Measurements from ENCODE around the gene GPATCH3.

DNA sequence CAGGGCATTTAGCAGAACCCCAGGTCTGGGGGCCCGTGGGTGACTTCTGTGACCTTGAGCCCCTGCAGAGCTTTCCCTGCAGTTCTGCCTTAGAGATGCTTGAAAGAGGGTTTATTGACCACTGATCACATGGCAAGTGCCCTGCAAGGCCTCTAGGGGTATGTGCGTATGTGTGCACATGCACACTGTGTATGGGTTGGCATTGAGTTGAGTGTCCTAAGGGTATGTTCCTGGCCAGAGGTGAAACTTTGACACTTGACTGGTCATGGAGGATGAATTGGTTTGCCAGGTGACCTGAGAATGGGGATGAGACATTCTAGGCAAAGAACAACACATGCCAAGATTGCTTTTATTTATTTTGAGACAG, 38.4 kb upstream of the GPATCH3 start:
- TF ChIP-seq, protein P1, sequence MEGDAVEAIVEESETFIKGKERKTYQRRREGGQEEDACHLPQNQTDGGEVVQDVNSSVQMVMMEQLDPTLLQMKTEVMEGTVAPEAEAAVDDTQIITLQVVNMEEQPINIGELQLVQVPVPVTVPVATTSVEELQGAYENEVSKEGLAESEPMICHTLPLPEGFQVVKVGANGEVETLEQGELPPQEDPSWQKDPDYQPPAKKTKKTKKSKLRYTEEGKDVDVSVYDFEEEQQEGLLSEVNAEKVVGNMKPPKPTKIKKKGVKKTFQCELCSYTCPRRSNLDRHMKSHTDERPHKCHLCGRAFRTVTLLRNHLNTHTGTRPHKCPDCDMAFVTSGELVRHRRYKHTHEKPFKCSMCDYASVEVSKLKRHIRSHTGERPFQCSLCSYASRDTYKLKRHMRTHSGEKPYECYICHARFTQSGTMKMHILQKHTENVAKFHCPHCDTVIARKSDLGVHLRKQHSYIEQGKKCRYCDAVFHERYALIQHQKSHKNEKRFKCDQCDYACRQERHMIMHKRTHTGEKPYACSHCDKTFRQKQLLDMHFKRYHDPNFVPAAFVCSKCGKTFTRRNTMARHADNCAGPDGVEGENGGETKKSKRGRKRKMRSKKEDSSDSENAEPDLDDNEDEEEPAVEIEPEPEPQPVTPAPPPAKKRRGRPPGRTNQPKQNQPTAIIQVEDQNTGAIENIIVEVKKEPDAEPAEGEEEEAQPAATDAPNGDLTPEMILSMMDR (IDR thresholded peaks at IDR 0.05): no peak
- TF ChIP-seq EZH2phosphoT487 (IDR thresholded peaks at IDR 0.05): no peak

Measured in neural progenitor cell (in vitro differentiated cells).